K562 (cell line): ENCODE measurements around the gene PIGB. TPM values are rescaled to one million over a fixed set of nuclear protein-coding genes. Genes with fewer than 3 reads are reported as not detected.
A peak's percentile ranks its signal among the peaks of the same experiment; 100 is the strongest.

Experiments
- ARID1B ChIP-seq: fragments of 450-650 bp; IDR thresholded peaks from 2 replicates; pipeline ENCODE4 v1.6.1; 2016; ENCODE audit warnings: antibody characterized with exemption, mild to moderate bottlenecking, inconsistent platforms
- ATF1 ChIP-seq, 2 experiments: fragments of 450-650 bp in 1 of 2; IDR thresholded peaks; 2 replicates each; pipeline ENCODE4 v1.6.1; 2016; ENCODE audit warnings: missing compliant biosample characterization in 1 of 2, missing genetic modification characterization in 1 of 2
- CHD2 ChIP-seq: IDR thresholded peaks from 2 replicates; pipeline ENCODE4 v1.6.1; 2011; ENCODE audit warnings: low read depth, low read length
- CXXC5 ChIP-seq: fragments of 250-450 bp; sonication (Bioruptor Pico); IDR thresholded peaks from 2 replicates; pipeline ENCODE4 v1.8.0; 2022; ENCODE audit warnings: inconsistent platforms, mild to moderate bottlenecking, moderate library complexity
- DMBX1 ChIP-seq: fragments of 250-450 bp; sonication (Bioruptor Pico); IDR thresholded peaks from 2 replicates; pipeline ENCODE4 v1.8.0; 2022; ENCODE audit warnings: inconsistent platforms, mild to moderate bottlenecking, moderate library complexity, borderline replicate concordance
- GATA2 ChIP-seq: sonication (generic); formaldehyde crosslinking; IDR thresholded peaks from 2 replicates; pipeline ENCODE4 v1.4.0; 2020; ENCODE audit warnings: mild to moderate bottlenecking, missing genetic modification reagents
- NFATC3 ChIP-seq: fragments of 450-650 bp; IDR thresholded peaks from 2 replicates; pipeline ENCODE4 v1.6.1; 2017; ENCODE audit warnings: mild to moderate bottlenecking
- NR2C1 ChIP-seq, 2 experiments: fragments of 450-650 bp; IDR thresholded peaks; 2 replicates each; pipeline ENCODE4 v1.6.1; 2017; ENCODE audit warnings: mild to moderate bottlenecking in 2 of 2, antibody characterized with exemption in 1 of 2, inconsistent platforms in 1 of 2, missing compliant biosample characterization in 1 of 2, missing genetic modification characterization in 1 of 2
- ZFP36 ChIP-seq: fragments of 150-350 bp; IDR thresholded peaks from 2 replicates; pipeline ENCODE4 v1.6.1; 2018; ENCODE audit warnings: low read length, low read depth; ENCODE audit not compliant: partially characterized antibody
- polyA plus RNA-seq, 8 experiments: library from polyadenylated mRNA; depleted of rRNA in 4 of 8; stranded (reverse) in 5 of 8; unstranded in 3 of 8; fragments of >200 nt; fragmentation: Nextera tagmentation in 2 of 8; fragmentation: Illumina TruSeq in 1 of 8; extraction: Ambion mirVana in 2 of 8; extraction: Trizol in 1 of 8; gene quantifications; 2 replicates each; pipeline versions ENCODE4 v1.2.1 to v1.2.3, GENCODE V29; 2011 to 2014; ENCODE audit warnings: inconsistent platforms in 1 of 8, missing spikeins in 1 of 8
- total RNA-seq, 7 experiments: library from RNA; depleted of rRNA in 6 of 7; stranded (reverse); fragments of >200 nt in 6 of 7; fragmentation: Illumina TruSeq in 2 of 7; extraction: Trizol in 2 of 7; gene quantifications; 2 replicates each; pipeline versions ENCODE4 v1.2.1 to v1.2.3, GENCODE V29; 2011 to 2021; ENCODE audit warnings: low replicate concordance in 1 of 7
- TF ChIP-seq, protein P1 (sequence below): fragments of 450-650 bp; IDR thresholded peaks from 2 replicates; pipeline ENCODE4 v1.6.1; 2016; ENCODE audit warnings: mild to moderate bottlenecking, moderate library complexity
- TF ChIP-seq, protein P2 (sequence below), 2 experiments: fragments of 450-650 bp; conservative IDR thresholded peaks; 2 replicates each; pipeline ENCODE4 v1.6.1; 2017; ENCODE audit warnings: mild to moderate bottlenecking in 2 of 2, moderate library complexity in 2 of 2
- TF ChIP-seq, protein P3 (sequence below): fragments of 150-350 bp; conservative IDR thresholded peaks from 2 replicates; pipeline ENCODE4 v1.6.1; 2014; ENCODE audit warnings: low read length

Gene PIGB
- total and polyA plus RNA-seq, 9 of the 15 experiments (the other 6 are each of a cell fraction or from before 2014, with no cell fraction given): 9.9 to 32.3 (median 18.2) TPM

DNA sequence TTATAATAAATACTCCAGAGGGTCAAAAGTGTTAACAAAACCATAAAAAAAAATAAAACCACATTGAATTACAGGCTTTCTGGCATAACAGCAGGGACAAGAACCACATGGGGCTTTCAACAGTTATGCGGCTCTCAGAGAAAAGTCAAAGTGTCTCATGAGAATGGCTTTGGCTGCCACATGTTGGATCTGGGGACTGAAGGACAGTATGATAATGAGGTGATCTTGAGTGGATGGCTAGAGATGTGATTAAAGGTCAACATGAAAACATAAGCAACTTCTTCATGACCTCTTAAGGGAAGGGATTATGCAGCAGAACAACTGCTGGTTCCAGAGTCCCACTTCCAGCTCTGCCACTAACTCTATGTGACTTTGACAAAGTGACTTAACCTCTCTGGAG is 34.6 kb upstream of the PIGB start (continued):
- TF ChIP-seq, protein P1, sequence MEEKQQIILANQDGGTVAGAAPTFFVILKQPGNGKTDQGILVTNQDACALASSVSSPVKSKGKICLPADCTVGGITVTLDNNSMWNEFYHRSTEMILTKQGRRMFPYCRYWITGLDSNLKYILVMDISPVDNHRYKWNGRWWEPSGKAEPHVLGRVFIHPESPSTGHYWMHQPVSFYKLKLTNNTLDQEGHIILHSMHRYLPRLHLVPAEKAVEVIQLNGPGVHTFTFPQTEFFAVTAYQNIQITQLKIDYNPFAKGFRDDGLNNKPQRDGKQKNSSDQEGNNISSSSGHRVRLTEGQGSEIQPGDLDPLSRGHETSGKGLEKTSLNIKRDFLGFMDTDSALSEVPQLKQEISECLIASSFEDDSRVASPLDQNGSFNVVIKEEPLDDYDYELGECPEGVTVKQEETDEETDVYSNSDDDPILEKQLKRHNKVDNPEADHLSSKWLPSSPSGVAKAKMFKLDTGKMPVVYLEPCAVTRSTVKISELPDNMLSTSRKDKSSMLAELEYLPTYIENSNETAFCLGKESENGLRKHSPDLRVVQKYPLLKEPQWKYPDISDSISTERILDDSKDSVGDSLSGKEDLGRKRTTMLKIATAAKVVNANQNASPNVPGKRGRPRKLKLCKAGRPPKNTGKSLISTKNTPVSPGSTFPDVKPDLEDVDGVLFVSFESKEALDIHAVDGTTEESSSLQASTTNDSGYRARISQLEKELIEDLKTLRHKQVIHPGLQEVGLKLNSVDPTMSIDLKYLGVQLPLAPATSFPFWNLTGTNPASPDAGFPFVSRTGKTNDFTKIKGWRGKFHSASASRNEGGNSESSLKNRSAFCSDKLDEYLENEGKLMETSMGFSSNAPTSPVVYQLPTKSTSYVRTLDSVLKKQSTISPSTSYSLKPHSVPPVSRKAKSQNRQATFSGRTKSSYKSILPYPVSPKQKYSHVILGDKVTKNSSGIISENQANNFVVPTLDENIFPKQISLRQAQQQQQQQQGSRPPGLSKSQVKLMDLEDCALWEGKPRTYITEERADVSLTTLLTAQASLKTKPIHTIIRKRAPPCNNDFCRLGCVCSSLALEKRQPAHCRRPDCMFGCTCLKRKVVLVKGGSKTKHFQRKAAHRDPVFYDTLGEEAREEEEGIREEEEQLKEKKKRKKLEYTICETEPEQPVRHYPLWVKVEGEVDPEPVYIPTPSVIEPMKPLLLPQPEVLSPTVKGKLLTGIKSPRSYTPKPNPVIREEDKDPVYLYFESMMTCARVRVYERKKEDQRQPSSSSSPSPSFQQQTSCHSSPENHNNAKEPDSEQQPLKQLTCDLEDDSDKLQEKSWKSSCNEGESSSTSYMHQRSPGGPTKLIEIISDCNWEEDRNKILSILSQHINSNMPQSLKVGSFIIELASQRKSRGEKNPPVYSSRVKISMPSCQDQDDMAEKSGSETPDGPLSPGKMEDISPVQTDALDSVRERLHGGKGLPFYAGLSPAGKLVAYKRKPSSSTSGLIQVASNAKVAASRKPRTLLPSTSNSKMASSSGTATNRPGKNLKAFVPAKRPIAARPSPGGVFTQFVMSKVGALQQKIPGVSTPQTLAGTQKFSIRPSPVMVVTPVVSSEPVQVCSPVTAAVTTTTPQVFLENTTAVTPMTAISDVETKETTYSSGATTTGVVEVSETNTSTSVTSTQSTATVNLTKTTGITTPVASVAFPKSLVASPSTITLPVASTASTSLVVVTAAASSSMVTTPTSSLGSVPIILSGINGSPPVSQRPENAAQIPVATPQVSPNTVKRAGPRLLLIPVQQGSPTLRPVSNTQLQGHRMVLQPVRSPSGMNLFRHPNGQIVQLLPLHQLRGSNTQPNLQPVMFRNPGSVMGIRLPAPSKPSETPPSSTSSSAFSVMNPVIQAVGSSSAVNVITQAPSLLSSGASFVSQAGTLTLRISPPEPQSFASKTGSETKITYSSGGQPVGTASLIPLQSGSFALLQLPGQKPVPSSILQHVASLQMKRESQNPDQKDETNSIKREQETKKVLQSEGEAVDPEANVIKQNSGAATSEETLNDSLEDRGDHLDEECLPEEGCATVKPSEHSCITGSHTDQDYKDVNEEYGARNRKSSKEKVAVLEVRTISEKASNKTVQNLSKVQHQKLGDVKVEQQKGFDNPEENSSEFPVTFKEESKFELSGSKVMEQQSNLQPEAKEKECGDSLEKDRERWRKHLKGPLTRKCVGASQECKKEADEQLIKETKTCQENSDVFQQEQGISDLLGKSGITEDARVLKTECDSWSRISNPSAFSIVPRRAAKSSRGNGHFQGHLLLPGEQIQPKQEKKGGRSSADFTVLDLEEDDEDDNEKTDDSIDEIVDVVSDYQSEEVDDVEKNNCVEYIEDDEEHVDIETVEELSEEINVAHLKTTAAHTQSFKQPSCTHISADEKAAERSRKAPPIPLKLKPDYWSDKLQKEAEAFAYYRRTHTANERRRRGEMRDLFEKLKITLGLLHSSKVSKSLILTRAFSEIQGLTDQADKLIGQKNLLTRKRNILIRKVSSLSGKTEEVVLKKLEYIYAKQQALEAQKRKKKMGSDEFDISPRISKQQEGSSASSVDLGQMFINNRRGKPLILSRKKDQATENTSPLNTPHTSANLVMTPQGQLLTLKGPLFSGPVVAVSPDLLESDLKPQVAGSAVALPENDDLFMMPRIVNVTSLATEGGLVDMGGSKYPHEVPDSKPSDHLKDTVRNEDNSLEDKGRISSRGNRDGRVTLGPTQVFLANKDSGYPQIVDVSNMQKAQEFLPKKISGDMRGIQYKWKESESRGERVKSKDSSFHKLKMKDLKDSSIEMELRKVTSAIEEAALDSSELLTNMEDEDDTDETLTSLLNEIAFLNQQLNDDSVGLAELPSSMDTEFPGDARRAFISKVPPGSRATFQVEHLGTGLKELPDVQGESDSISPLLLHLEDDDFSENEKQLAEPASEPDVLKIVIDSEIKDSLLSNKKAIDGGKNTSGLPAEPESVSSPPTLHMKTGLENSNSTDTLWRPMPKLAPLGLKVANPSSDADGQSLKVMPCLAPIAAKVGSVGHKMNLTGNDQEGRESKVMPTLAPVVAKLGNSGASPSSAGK: peak; percentile 17; the same call in 1 of the 2 replicates
- TF ChIP-seq CXXC5 (CRISPR knock-in tag): 0 out of 2 replicates have a peak, but pooled peaks have one; percentile 11
- no peak for TF ChIP-seq ZFP36
- no peak for TF ChIP-seq NFATC3
- TF ChIP-seq NR2C1 (IDR thresholded peaks at IDR 0.05): peak; percentile 54
- TF ChIP-seq NR2C1 (tag; IDR thresholded peaks at IDR 0.05): peak; percentile 60
- no peak for TF ChIP-seq CHD2
- no peak for TF ChIP-seq ATF1 (CRISPR knock-in tag; IDR thresholded peaks at IDR 0.05)
- TF ChIP-seq ATF1 (tag; IDR thresholded peaks at IDR 0.05): no peak
- no peak for TF ChIP-seq DMBX1
- no peak for TF ChIP-seq GATA2 (CRISPR knock-in tag)
- TF ChIP-seq, protein P2, sequence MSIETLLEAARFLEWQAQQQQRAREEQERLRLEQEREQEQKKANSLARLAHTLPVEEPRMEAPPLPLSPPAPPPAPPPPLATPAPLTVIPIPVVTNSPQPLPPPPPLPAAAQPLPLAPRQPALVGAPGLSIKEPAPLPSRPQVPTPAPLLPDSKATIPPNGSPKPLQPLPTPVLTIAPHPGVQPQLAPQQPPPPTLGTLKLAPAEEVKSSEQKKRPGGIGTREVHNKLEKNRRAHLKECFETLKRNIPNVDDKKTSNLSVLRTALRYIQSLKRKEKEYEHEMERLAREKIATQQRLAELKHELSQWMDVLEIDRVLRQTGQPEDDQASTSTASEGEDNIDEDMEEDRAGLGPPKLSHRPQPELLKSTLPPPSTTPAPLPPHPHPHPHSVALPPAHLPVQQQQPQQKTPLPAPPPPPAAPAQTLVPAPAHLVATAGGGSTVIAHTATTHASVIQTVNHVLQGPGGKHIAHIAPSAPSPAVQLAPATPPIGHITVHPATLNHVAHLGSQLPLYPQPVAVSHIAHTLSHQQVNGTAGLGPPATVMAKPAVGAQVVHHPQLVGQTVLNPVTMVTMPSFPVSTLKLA (conservative IDR thresholded peaks at IDR 0.05): peak in 1 of 2 experiments; percentile 25; a peak in 1 of 4 replicates
- TF ChIP-seq ARID1B: no peak
- TF ChIP-seq, protein P3, sequence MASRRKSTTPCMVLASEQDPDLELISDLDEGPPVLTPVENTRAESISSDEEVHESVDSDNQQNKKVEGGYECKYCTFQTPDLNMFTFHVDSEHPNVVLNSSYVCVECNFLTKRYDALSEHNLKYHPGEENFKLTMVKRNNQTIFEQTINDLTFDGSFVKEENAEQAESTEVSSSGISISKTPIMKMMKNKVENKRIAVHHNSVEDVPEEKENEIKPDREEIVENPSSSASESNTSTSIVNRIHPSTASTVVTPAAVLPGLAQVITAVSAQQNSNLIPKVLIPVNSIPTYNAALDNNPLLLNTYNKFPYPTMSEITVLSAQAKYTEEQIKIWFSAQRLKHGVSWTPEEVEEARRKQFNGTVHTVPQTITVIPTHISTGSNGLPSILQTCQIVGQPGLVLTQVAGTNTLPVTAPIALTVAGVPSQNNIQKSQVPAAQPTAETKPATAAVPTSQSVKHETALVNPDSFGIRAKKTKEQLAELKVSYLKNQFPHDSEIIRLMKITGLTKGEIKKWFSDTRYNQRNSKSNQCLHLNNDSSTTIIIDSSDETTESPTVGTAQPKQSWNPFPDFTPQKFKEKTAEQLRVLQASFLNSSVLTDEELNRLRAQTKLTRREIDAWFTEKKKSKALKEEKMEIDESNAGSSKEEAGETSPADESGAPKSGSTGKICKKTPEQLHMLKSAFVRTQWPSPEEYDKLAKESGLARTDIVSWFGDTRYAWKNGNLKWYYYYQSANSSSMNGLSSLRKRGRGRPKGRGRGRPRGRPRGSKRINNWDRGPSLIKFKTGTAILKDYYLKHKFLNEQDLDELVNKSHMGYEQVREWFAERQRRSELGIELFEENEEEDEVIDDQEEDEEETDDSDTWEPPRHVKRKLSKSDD: no peak
